HG02970 (cell line): Measurements from ENCODE around the gene ASB15.

ENCODE experiments used
- ATAC-seq: cut with Tn5 transposase; IDR thresholded peaks from one replicate; pipeline ENCODE4 v1.9.1; 2021; ENCODE audit warnings: mild to moderate bottlenecking, moderate library complexity, moderate number of reproducible peaks; ENCODE audit not compliant: unreplicated experiment, low FRiP score

The ASB15 gene

DNA sequence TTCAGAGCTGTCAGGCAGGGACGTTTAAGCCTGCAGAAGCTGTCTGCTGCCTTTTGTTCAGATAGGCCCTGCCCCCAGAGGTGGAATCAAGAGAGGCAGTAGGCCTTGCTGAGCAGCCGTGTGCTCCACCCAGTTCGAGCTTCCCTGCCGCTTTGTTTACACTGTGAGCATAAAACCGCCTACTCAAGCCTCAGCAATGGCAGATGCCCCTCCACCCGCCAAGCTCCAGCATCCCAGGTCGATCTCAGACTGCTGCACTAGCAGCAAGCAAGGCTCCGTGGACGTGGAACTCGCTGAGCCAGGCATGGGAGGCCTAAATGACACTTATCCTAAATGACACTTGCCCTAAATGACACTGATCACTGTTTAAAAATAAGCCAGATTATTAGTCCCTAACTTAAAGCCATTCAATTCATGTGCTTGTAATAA lies 6.8 kb upstream of the ASB15 start:
- ATAC-seq = no peak

GRCh38 chr7:123598657-123599056 lies 3.0 kb upstream of the ASB15 start:
- ATAC-seq = no peak

GRCh38 chr7:123599766-123600165 lies 1.9 kb upstream of the ASB15 start:
- no peak for ATAC-seq

GRCh38 chr7:123600876-123601275 lies 745 bp upstream of the ASB15 start:
- ATAC-seq = no peak

- ATAC-seq = no peak
Observed at GRCh38 chr7:123602648-123603047, 1.0 kb downstream of the ASB15 start.

DNA sequence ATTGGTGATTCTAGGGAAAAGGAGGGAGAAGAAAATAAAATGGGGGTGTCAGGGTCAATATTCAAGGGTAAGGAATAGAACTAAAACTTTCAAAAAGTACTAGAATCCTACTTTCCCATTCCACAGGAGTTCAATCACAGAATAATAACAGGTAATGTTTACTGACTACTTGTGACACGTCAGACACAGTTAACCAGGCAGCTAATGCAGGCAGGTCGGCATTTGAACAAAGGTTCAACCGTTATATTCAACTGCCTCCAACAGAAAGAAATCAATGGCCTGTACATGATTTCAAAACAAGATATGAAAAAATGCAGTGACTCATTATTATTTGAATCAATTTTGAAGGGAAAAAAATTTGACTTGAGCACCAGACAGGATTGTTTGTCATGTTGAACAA lies 3.1 kb downstream of the ASB15 start:
- no peak for ATAC-seq

- no peak for ATAC-seq
Observed at GRCh38 chr7:123607423-123607975, 5.9 kb downstream of the ASB15 start.

DNA sequence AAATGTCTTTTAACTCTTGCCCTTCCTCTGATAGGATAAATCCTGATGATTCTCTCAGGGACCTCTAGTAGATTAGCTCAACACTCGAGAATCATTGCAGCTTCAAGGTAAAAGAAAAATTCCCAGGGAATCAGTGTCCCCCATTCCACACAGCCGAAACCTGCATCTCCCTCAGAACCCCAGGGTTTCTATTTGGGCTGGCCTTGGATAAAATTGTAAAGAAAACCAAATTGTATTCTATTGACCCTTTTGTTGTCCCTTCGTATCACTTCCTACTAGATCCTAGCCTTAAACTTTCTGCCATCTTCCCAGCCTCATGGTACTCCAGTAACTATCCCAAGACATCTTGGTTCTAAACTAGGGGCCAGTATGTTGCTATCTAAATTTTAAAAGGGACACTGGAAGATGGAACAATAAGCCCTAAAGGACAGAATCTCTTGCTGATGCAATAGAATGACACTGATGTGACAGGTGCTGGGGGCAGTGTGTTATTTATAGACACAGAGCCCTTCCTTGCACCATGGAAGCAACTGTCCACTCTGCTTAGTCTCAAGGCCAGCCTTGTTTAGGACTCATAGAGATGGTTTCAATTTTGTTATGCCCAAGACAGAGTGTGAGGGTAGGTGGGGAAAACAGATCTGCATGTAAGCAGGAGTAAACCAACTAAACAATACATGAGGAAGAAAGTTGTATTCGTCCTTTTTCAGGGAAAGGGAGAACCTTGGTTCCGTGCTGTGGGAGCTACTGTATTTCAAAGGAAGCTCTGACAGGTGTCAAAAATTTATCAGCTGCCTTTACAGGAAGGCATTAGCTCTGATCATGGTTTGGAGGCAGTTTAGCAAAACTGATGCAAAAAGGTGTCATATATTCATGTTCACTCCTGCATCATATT lies 7.6 kb downstream of the ASB15 start:
- no peak for ATAC-seq

GRCh38 chr7:123609883-123610239 lies 8.2 kb downstream of the ASB15 start:
- ATAC-seq = no peak

GRCh38 chr7:123612024-123612423 lies 10.4 kb downstream of the ASB15 start:
- ATAC-seq = no peak

- ATAC-seq = no peak
Observed at GRCh38 chr7:123615344-123615743, 13.7 kb downstream of the ASB15 start.

- ATAC-seq = no peak
Observed at GRCh38 chr7:123616223-123616622, 14.6 kb downstream of the ASB15 start.

- no peak for ATAC-seq
Observed at GRCh38 chr7:123621707-123622106, 20.1 kb downstream of the ASB15 start.

GRCh38 chr7:123622660-123623386 lies 21.2 kb downstream of the ASB15 start:
- ATAC-seq = no peak

GRCh38 chr7:123624527-123625183 lies 23.0 kb downstream of the ASB15 start:
- peak; percentile 92 for ATAC-seq

GRCh38 chr7:123625254-123625653 lies 23.6 kb downstream of the ASB15 start:
- ATAC-seq = no peak

DNA sequence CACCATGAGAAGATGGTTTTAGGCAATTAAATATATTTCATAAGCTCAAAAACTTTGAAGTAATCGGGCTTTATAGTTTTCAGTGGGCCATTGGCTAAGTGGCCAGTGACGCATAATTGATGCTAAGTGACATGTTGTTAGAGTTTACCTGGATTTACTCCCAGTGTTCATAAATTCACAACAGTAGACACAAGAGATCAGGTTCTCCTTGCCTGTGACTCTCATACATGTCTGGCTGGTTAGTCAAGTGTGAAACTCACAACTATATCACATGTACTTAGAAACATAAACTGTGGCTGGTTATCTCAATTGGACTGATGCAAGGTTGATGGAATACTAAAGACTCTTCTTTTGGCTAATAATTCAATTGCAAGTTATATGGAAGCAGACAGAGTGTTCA lies 26.2 kb downstream of the ASB15 start:
- ATAC-seq = no peak

DNA sequence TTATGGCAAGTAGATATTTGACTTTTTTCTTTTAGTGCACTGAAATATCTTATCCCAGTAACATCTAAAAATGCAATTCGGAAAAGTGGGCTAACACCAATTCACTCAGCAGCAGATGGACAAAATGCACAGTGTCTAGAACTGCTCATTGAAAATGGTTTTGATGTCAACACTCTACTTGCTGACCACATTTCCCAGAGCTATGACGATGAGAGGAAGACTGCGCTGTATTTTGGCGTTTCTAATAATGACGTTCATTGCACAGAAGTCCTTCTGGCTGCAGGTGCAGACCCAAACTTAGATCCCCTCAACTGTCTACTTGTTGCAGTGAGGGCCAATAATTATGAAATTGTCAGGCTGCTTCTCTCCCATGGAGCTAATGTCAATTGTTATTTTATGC lies 27.2 kb downstream of the ASB15 start:
- no peak for ATAC-seq

DNA sequence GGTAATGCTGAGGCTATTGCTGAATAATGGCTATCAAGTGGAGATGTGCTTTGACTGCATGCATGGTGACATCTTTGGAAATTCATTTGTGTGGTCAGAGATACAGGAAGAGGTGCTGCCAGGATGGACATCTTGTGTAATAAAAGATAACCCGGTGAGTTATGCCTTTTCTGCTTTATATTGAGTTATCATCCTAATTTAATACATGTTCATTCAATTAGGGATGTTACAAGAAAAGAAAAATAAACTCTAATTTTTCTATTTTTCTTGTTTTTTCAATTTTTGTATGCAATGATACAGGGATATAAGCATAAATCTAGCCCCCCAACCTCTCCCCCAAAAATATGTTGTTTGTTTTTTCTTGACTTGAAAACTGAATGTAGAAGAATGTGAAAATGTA lies 27.7 kb downstream of the ASB15 start:
- ATAC-seq = no peak

- ATAC-seq = no peak
Observed at GRCh38 chr7:123632808-123633207, 31.2 kb downstream of the ASB15 start.

DNA sequence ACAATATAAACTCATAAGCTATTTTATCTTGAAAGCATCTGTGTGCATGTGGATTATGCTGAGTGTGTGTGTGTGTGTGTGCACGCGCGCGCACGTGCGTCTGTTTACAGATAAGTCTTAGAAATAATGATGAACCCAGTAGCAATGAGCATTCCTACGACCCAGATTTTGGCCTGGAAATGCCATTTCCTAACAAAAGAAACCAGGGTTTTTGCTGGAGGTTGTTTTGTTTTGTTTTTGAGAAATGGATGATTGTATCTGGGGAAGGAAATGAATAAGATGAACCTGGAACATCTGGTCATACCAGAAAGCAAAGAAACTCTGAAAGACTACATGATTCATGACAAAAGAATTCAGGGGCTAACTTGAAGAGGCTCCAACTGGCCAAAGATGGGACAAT lies 31.9 kb downstream of the ASB15 start:
- ATAC-seq = no peak
